Astrocyte of the hippocampus (primary cell): ENCODE results near the gene ANO1.
A peak's percentile ranks its signal among the peaks of the same experiment; 100 is the strongest.

Source experiments
- DNase-seq: peaks from one replicate; pipeline ENCODE4 v3.0.0; 2011; ENCODE audit warnings: low read depth, low spot score

The ANO1 gene

DNA sequence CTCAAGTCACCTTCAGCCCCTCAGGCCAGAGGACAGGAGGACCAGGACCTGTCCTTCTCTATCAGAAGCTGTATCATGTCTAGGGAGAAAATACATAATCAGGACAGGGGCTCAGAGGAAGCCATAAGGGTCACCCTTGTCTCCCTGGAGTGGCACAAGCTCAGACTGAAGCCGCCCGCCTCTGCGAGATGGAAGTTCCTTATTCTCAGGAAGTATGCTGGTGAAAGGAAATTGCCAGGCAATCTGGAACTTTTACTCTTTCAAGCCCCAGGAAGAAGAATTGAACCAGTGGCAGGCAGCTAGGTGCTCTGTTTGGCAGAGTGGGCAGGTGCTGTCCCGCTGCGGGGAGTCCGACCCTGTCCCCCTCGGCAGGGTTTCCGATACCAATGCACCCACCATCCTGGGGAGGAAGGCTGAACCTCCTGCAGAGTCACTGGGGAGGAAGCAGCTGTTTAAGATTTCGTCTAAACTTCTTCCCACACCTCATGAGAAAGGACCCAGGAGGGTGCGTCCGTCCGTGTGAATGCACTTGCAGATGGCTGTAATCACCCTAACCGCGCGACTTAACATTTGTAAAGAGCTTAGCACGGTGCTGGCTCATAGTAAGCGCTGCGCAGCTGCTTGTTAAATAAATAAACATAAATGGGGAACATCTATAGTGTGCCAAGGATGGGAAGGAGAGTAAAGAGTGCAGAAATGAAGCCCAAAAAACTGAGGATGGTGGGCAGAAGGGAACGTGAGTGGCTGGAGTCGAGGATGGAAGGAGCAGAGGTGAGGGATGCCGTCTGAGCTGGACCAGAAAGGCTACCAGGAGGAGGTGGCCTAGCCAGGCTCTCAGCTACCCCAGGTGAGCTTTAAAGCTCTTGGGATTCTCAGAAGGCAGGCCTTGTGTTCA lies 5.0 kb upstream of the ANO1 start:
- no peak for DNase-seq

DNA sequence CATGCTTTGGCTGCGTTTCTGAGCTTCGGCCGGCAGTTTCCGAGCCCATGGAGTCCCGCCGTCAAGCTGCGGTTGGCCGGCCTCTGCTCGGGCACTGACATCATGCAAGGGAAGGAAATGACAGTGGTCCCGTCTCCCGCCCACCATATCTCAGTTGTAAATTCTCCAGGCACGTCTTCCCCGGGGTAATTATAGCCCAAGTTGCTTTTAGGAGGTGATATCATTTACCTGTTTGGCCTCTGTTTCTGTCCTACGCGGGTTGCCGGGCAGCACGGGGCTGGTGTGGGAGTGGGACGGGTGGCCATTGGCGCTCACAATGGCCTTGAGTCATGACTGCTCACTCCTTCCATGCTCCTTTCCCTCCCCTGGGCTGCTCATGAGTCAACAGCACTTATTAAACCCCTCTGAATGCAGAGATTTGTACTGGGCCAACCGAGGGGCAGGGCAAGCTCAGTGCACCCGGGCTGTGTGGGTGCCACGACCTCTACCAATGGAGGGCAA lies 4.2 kb upstream of the ANO1 start:
- peak; percentile 55 for DNase-seq

DNA sequence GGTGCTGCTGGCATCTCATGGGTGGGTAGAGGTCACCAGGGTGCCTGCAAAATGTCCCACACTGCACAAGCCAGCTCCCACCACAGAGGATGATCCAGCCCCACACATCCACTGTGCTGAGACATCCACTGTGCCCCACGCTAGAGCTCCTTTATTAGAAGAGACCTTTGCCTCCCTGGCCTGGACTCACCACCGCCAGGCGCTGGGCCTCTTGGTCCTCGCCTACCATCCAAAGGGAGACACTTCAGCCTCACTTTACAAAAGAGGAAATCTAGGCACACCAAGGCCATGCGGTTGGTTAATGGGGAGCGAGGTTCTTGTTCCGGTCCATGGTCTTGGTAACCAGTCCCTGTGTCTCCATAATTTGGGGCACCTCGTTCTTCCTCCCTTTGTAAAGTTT lies 3.4 kb upstream of the ANO1 start:
- DNase-seq = no peak

DNA sequence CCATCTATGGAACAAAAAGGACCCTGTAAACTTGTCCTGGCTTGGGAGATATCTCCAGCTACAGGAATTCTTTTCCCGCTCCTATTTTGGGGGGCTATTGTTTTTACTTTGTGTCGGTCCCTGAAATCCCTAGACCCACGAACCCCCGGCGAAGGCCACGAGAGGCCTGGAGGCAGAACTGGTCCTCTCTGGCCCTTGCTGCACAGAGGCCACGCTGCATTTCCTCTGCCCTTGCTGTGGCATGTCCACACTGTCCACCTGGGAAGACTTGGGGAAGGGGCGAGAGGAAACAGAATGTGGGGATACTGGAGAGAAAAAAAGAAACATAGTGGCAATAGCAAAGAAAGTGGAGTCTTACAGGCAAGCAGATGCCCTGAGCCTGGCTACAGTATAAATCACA lies 2.3 kb upstream of the ANO1 start:
- no peak for DNase-seq

GRCh38 chr11:70076461-70076931 lies 1.6 kb upstream of the ANO1 start:
- DNase-seq = no peak

GRCh38 chr11:70077411-70078094 lies 564 bp upstream of the ANO1 start:
- no peak for DNase-seq

GRCh38 chr11:70078781-70079616 lies 882 bp downstream of the ANO1 start:
- DNase-seq = no peak

- DNase-seq = no peak
These were observed 1.6 kb downstream of the ANO1 start for GRCh38 chr11:70079691-70080090.

- no peak for DNase-seq
These were observed 2.6 kb downstream of the ANO1 start for GRCh38 chr11:70080763-70081162.

DNA sequence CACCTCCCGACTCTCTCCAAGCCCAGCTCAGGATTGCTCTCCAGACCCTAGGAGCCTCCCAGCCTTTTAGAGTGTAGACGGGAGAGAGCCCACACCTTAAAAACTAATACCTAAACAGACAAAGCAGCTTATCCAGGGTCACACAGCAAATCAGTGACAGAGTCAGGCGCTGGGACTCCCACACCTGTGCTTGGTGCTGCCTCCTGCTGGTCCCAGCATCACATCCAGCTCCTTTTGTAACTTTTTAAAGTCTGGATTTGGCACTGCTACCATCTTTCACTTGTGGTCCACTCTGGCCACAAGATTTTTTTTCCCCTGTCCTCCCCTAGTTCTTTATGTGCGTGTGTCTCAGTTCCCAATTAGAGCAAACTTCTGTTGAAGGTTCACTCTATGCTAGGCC lies 4.7 kb downstream of the ANO1 start:
- DNase-seq = no peak

- no peak for DNase-seq
These were observed 6.2 kb downstream of the ANO1 start for GRCh38 chr11:70084046-70084984.

GRCh38 chr11:70085815-70086769 lies 8.0 kb downstream of the ANO1 start:
- DNase-seq = peak; percentile 63

DNA sequence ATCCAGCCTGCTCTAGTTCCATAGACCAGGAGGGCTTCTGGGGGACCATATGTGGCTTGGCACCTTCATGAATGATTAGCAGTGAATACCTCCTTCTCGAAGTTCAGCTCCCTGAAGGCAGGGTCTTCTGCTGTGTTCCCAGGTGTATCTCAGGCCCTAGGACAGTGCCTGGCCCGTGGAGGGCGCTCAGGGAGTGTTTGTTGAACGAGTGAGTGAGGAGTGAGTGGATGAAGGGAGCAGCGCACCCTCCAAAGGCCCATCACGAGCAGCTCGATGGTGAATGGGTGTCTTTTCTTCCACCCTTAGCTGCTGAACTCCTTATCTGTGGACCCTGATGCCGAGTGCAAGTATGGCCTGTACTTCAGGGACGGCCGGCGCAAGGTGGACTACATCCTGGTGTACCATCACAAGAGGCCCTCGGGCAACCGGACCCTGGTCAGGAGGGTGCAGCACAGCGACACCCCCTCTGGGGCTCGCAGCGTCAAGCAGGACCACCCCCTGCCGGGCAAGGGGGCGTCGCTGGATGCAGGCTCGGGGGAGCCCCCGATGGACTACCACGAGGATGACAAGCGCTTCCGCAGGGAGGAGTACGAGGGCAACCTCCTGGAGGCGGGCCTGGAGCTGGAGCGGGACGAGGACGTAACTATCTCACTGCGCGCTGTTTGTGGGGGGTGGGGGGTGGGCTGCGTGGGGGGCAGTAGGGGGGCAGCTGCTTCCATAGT lies 9.5 kb downstream of the ANO1 start:
- no peak for DNase-seq

GRCh38 chr11:70088735-70089250 lies 10.7 kb downstream of the ANO1 start:
- DNase-seq = no peak

GRCh38 chr11:70089631-70090030 lies 11.5 kb downstream of the ANO1 start:
- no peak for DNase-seq

GRCh38 chr11:70090961-70091381 lies 12.9 kb downstream of the ANO1 start:
- no peak for DNase-seq

DNA sequence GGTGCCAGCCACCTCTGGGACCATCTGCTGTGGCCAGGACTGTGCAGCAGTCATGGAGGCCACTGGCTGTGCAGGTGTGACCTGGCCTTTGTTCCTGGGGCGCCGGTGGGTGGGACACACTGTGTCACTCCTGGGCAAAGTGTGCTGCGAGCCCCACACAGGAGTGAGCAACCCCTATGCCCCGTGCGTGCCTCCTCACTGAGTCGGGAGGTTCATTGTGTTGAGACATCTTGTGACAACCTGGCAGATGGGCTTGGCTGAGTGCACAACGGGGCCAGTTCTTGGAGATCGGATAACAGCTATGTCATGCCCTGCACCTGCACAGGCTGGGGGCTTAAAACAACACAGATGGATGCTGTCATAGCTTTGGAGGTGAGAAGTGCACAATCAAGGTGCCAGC lies 13.5 kb downstream of the ANO1 start:
- no peak for DNase-seq

DNA sequence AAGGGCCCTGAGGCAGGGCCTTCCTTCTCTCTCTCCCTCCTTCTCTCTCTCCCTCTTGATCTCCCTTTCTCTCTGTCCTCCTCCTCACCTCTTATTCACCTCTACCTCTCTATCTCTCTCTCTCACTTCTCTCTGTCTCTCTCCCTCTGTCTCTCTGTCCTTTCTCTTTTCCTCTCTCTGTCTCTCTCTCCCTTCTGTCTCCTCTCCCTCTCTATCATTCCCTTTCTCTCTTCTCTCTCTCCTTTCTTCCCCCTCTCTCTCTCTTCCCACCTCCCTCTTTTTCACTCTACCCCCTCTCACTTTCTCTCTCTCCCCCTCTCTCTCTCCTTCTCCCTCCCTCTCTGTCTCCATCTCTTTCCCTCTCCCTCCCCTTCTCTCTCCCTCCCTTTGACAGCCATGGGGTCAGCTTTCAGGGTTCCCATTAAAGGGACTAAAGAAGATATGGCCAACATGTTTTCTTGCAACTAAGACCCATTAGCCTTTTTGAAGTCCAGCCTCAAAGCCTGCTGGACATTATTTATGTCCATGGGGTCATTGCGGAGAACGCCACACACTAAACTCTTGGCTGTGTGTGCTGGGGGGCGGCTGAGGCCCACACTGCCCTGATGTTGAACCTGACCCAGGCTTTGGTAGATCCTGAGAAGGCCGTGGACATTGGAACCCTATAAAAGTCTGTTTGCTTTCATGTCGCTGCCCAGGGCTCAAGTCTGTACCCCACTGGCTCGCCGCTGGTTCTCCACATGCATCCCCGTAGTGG lies 15.0 kb downstream of the ANO1 start:
- no peak for DNase-seq
